HepG2 (cell line): Measurements from ENCODE around the gene MRPL38. TPM values are rescaled to one million over a fixed set of nuclear protein-coding genes. Genes with fewer than 3 reads are reported as not detected.

Experiments
- ATF1 ChIP-seq: IDR thresholded peaks from 2 replicates; pipeline ENCODE4 v1.6.1; 2016; ENCODE audit warnings: mild to moderate bottlenecking, control low read depth
- CBX1 ChIP-seq: IDR thresholded peaks from one replicate; pipeline ENCODE4 v1.6.1; 2016; ENCODE audit warnings: antibody characterized with exemption, low read depth
- FIP1L1 ChIP-seq: fragments of 200-400 bp; formaldehyde crosslinking; IDR thresholded peaks from 2 replicates; pipeline ENCODE4 v1.6.1; 2018; ENCODE audit warnings: low read depth, mild to moderate bottlenecking, low read length, moderate library complexity, borderline replicate concordance; ENCODE audit not compliant: insufficient read depth
- FOXC1 ChIP-seq: sonication (generic); formaldehyde crosslinking; IDR thresholded peaks from 2 replicates; pipeline ENCODE4 v1.8.0; 2022; ENCODE audit warnings: mild to moderate bottlenecking, missing genetic modification reagents, borderline replicate concordance
- FOXP1 ChIP-seq, 2 experiments: fragments of 450-650 bp in 1 of 2; IDR thresholded peaks; 2 replicates each; pipeline ENCODE4 v1.6.1; 2017 to 2018; ENCODE audit warnings: antibody characterized with exemption in 1 of 2
- MAFK ChIP-seq, 2 experiments: IDR thresholded peaks in 1 of 2; conservative IDR thresholded peaks in 1 of 2; 2 replicates each; pipeline ENCODE4 v1.6.1; 2011; ENCODE audit warnings: improper control_type of control experiment in 2 of 2, low read length in 2 of 2
- NFE2L2 ChIP-seq: fragments of 150-350 bp; IDR thresholded peaks from 2 replicates; pipeline ENCODE4 v1.6.1; 2014; ENCODE audit warnings: low read length
- NONO ChIP-seq, 2 experiments: fragments of 450-650 bp in 1 of 2; sonication (generic) in 1 of 2; formaldehyde crosslinking in 1 of 2; IDR thresholded peaks in 1 of 2; conservative IDR thresholded peaks in 1 of 2; 2 replicates each; pipeline versions ENCODE4 v1.6.1 to v1.8.0; 2017 to 2022; ENCODE audit warnings: mild to moderate bottlenecking in 1 of 2, missing genetic modification reagents in 1 of 2, moderate library complexity in 1 of 2
- SAP130 ChIP-seq: IDR thresholded peaks from 2 replicates; pipeline ENCODE4 v1.6.1; 2016; ENCODE audit warnings: low read depth
- USF2 ChIP-seq, 2 experiments: sonication (generic) in 1 of 2; formaldehyde crosslinking in 1 of 2; IDR thresholded peaks; 2 replicates each; pipeline versions ENCODE4 v1.5.1 to v1.6.1; 2011 to 2020; ENCODE audit warnings: borderline replicate concordance in 1 of 2, low read depth in 1 of 2, low read length in 1 of 2, mild to moderate bottlenecking in 1 of 2, missing genetic modification reagents in 1 of 2, moderate library complexity in 1 of 2
- ZFP36L1 ChIP-seq: sonication (generic); formaldehyde crosslinking; IDR thresholded peaks from 2 replicates; pipeline ENCODE4 v1.8.0; 2022; ENCODE audit warnings: mild to moderate bottlenecking, missing genetic modification reagents, moderate library complexity
- ZFP62 ChIP-seq: sonication (generic); formaldehyde crosslinking; IDR thresholded peaks from 2 replicates; pipeline ENCODE4 v1.4.0; 2020; ENCODE audit warnings: missing genetic modification reagents
- ZNF160 ChIP-seq: sonication (generic); formaldehyde crosslinking; IDR thresholded peaks from 2 replicates; pipeline ENCODE4 v1.8.0; 2022; ENCODE audit warnings: mild to moderate bottlenecking, inconsistent platforms, missing genetic modification reagents
- ZNF326 ChIP-seq: sonication (generic); formaldehyde crosslinking; IDR thresholded peaks from 2 replicates; pipeline ENCODE4 v1.4.0; 2020; ENCODE audit warnings: missing genetic modification reagents, borderline replicate concordance
- ZNF33A ChIP-seq: sonication (generic); formaldehyde crosslinking; IDR thresholded peaks from 2 replicates; pipeline ENCODE4 v1.5.1; 2020; ENCODE audit warnings: missing genetic modification reagents, mild to moderate bottlenecking, moderate library complexity, borderline replicate concordance
- ZNF354B ChIP-seq: sonication (generic); formaldehyde crosslinking; IDR thresholded peaks from 2 replicates; pipeline ENCODE4 v1.8.0; 2022; ENCODE audit warnings: mild to moderate bottlenecking, missing genetic modification reagents
- ZNF512 ChIP-seq: sonication (generic); formaldehyde crosslinking; IDR thresholded peaks from 2 replicates; pipeline ENCODE4 v1.4.0; 2020; ENCODE audit warnings: mild to moderate bottlenecking, missing genetic modification reagents
- ZNF570 ChIP-seq: sonication (generic); formaldehyde crosslinking; IDR thresholded peaks from 2 replicates; pipeline ENCODE4 v1.4.0; 2020; ENCODE audit warnings: mild to moderate bottlenecking, missing genetic modification reagents, borderline replicate concordance
- ZNF580 ChIP-seq: IDR thresholded peaks from 2 replicates; pipeline ENCODE4 v1.6.1; 2016; ENCODE audit warnings: low read depth, borderline replicate concordance
- ZNF609 ChIP-seq: sonication (generic); formaldehyde crosslinking; IDR thresholded peaks from 2 replicates; pipeline ENCODE4 v1.4.0; 2020; ENCODE audit warnings: mild to moderate bottlenecking, missing genetic modification reagents, borderline replicate concordance
- ZSCAN31 ChIP-seq: sonication (generic); formaldehyde crosslinking; IDR thresholded peaks from 2 replicates; pipeline ENCODE4 v1.5.0; 2020; ENCODE audit warnings: low read depth, mild to moderate bottlenecking, missing genetic modification reagents
- polyA plus RNA-seq, 8 experiments: library from polyadenylated mRNA; depleted of rRNA in 3 of 8; stranded (reverse) in 7 of 8; unstranded in 1 of 8; fragments of >200 nt; fragmentation: Illumina TruSeq in 4 of 8; extraction: Trizol in 4 of 8; gene quantifications; 2 replicates each; pipeline versions ENCODE4 v1.2.1 to v1.2.3, GENCODE V29; 2011 to 2016; ENCODE audit warnings: low read depth in 4 of 8, missing spikeins in 1 of 8, mixed read lengths in 1 of 8; ENCODE audit not compliant: insufficient read depth in 1 of 8
- total RNA-seq, 5 experiments: library from RNA; depleted of rRNA; stranded (reverse); fragments of >200 nt; fragmentation: Illumina TruSeq; extraction: Trizol; gene quantifications; 2 replicates each; pipeline ENCODE4 v1.2.3, GENCODE V29; 2016; ENCODE audit warnings: low read depth in 1 of 5

Gene MRPL38
- total and polyA plus RNA-seq, 2 of the 13 experiments (the other 11 are each of a cell fraction or from before 2014, with no cell fraction given) = 83.7 to 125 TPM

GRCh38 chr17:75877752-75878173, 26.9 kb downstream of the MRPL38 start (continued):
- no peak for TF ChIP-seq ZNF512 (CRISPR knock-in tag)
- TF ChIP-seq NONO (IDR thresholded peaks at IDR 0.05) = no peak
- TF ChIP-seq NONO (CRISPR knock-in tag; conservative IDR thresholded peaks at IDR 0.05) = 0 out of 2 replicates have a peak, but pooled peaks have one; percentile 27
- TF ChIP-seq ZFP62 = 0 out of 2 replicates have a peak, but pooled peaks have one; percentile 31
- TF ChIP-seq MAFK (conservative IDR thresholded peaks at IDR 0.05 in 1 of 2, IDR thresholded peaks at IDR 0.05 in 1 of 2; ENCODE audit: low read length in 2 of 2) = no peak
- 0 out of 2 replicates have a peak, but pooled peaks have one; percentile 25 for TF ChIP-seq ZNF609
- TF ChIP-seq ZNF326 (CRISPR knock-in tag) = peak; percentile 67; the same call in 1 of the 2 replicates
- TF ChIP-seq FOXC1 (CRISPR knock-in tag) = no peak; the same call in 1 of the 2 replicates
- peak; percentile 59; the same call in 1 of the 2 replicates for TF ChIP-seq ZNF580 (CRISPR knock-in tag)
- no peak for TF ChIP-seq CBX1
- peak; percentile 22; the same call in 1 of the 2 replicates for TF ChIP-seq ZNF570 (CRISPR knock-in tag)
- peak; percentile 48; the same call in 1 of the 2 replicates for TF ChIP-seq ZSCAN31 (CRISPR knock-in tag)
- TF ChIP-seq ZNF160 (CRISPR knock-in tag) = peak; percentile 76
- TF ChIP-seq SAP130 (CRISPR knock-in tag) = peak; percentile 8
- no peak for TF ChIP-seq USF2 (IDR thresholded peaks at IDR 0.05; ENCODE audit: low read depth, low read length)
- TF ChIP-seq USF2 (CRISPR knock-in tag; IDR thresholded peaks at IDR 0.05; ENCODE audit: borderline replicate concordance) = no peak
- TF ChIP-seq FOXP1 (IDR thresholded peaks at IDR 0.05) = no peak
- no peak for TF ChIP-seq FOXP1 (CRISPR knock-in tag; IDR thresholded peaks at IDR 0.05)
- TF ChIP-seq ZFP36L1 = no peak; the same call in 1 of the 2 replicates
- no peak for TF ChIP-seq ZNF354B (CRISPR knock-in tag)
- TF ChIP-seq ZNF33A (CRISPR knock-in tag) = no peak
- no peak for TF ChIP-seq NFE2L2
- TF ChIP-seq FIP1L1 = no peak
- no peak for TF ChIP-seq ATF1 (CRISPR knock-in tag)
